Fibroblast of pulmonary artery (primary cell): ENCODE results near the gene FAM20A.

Source experiments
- DNase-seq: peaks from one replicate; pipeline ENCODE4 v3.0.0-alpha.2; 2010; ENCODE audit warnings: low read depth
- H3K4me3 ChIP-seq: replicated peaks from 2 replicates; pipeline ENCODE4 v1.5.1; 2011; ENCODE audit warnings: low read depth, mild to moderate bottlenecking, control low read depth, low read length, moderate library complexity
- TF ChIP-seq, protein P1 (sequence below): IDR thresholded peaks from 2 replicates; pipeline ENCODE4 v1.5.1; 2011; ENCODE audit warnings: mild to moderate bottlenecking, control low read depth, low read length, inconsistent platforms; ENCODE audit errors: missing control alignments

The FAM20A gene

GRCh38 chr17:68600931-68601564 lies at the start of gene FAM20A:
TSS of gene FAM20A (minus strand) at chr17:68601367. CDS start at chr17:68600666, 701 bp downstream.
- peak within 1 kb of the TSS; percentile 51 for H3K4me3 ChIP-seq
- no peak for DNase-seq
- TF ChIP-seq, protein P1, sequence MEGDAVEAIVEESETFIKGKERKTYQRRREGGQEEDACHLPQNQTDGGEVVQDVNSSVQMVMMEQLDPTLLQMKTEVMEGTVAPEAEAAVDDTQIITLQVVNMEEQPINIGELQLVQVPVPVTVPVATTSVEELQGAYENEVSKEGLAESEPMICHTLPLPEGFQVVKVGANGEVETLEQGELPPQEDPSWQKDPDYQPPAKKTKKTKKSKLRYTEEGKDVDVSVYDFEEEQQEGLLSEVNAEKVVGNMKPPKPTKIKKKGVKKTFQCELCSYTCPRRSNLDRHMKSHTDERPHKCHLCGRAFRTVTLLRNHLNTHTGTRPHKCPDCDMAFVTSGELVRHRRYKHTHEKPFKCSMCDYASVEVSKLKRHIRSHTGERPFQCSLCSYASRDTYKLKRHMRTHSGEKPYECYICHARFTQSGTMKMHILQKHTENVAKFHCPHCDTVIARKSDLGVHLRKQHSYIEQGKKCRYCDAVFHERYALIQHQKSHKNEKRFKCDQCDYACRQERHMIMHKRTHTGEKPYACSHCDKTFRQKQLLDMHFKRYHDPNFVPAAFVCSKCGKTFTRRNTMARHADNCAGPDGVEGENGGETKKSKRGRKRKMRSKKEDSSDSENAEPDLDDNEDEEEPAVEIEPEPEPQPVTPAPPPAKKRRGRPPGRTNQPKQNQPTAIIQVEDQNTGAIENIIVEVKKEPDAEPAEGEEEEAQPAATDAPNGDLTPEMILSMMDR = no peak

GRCh38 chr17:68649324-68649723 lies 48.2 kb upstream of the FAM20A start:
- DNase-seq = no peak
- TF ChIP-seq, protein P1 = no peak
- H3K4me3 ChIP-seq = no peak overlapping the region

DNA sequence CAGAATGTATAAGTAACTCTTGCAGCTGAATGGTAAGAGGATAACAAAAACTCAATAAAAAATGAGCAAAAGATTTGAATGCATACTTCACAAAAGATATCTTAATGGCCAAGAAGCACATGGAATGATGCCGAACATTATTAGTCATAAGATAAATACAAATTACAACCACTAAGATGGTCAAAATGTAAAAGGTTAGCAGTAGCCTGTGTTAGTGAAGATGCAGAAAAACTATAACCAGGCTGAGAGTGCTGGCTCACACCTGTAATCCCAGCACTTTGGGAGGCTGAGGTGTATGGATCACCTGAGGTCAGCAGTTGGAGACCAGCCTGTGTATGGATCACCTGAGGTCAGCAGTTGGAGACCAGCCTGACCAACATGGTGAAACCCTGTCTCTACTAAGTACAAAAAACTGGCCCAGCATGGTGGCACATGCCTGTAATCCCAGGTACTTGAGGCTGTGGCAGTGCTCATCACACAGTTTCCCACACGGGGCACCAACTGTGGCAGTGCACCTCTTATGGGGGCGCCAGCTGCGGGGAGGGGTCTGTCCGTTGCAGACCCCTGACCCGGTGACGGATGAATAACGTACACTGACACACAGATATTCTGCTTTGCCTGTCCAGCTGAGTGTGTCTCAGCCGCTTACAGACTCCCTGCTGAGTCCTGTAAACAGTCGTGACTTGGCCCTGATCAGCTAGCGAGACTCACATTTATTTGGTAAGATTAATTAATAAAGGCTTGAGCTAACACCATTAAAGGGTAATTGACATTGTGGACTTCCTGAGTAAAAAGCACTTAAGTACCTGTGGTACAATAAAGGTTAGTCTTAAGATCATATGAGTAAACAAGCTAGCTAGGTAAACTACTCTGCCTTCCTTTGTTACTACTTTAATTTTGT lies 45.7 kb upstream of the FAM20A start:
- TF ChIP-seq, protein P1 = no peak
- H3K4me3 ChIP-seq = no peak overlapping the region
- DNase-seq = peak; percentile 13

- TF ChIP-seq, protein P1 = no peak
- no peak for DNase-seq
- H3K4me3 ChIP-seq = no peak overlapping the region
Observed at GRCh38 chr17:68642118-68642412, 40.9 kb upstream of the FAM20A start.

DNA sequence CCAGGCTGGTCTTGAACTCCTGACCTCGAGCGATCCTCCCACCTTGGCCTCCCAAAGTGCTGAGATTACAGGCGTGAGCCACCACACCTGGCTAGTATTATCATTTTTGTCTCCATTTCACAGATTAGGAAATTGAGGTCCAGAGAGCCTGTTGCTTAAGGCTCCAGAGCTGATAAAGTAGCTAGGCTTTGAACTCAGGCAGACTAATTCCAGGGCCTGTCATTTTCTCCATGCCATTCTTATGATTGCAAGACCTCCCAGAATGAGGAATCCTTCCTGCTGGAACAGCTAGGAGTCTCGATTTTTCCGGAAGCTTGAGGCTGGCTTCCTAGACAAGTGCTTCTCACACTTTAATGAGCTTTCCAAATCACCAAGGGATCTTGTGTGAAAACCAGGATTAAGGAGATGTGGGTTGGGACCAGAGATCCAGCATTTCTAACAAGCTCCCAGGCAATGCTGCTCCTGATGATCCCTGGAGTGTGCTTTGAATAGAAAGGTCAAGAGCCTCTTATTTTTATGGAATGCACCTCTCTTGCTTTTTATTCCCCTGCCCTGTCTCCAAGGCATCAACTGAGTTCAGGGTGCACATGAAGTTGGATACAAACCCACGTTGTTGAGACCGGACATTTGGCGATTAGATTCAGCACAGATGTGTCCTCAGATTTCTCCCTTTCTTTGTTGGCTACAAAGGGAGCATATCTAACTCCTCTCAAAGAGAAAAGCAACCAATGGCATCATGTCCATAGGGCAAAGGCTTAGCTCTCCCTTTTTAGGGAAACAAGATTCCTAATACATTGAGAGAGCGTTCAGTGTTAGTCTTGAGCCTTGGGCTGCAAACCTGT lies 40.3 kb upstream of the FAM20A start:
- H3K4me3 ChIP-seq = no peak overlapping the region
- TF ChIP-seq, protein P1 = no peak
- no peak for DNase-seq

DNA sequence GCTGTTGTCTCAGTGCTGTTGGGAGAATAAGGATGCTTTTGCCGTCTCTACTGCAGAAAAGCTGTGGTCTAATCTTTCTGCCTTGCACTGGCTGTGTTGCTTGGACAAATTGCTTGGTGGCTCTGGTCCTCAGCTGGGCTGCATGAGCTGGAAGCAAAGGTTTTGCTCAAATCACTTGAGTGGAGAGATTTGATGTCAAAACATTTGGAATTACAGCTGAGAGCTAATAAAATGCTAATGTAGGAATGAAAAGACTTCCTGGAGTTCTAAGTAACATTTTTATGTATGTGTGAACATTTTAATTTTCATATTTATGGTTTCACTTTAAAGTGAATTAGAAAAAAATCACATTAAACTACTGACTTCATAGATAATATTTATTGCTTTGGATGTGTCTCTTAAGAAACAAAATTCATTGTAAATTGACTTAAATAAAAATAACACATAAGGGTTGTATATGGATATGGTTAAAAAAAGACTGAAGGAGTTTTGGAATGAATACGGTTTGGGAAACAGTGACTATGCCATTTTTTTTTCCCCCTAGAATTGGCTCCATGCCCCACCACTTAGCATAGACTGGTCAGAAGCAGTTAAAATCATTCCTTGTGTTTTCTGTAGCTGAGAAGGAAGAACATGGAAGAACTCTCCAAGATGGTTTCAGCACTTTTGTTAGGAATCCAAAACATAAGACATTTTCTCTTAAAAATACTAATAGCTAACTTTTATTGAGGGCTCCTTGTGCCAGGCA lies 39.2 kb upstream of the FAM20A start:
- peak; percentile 10 for DNase-seq
- TF ChIP-seq, protein P1 = no peak
- no peak overlapping the region for H3K4me3 ChIP-seq
